Loucy (cell line): ENCODE data around the gene INPP4B.

Experiments used
- H2AFZ ChIP-seq: fragments of 200-600 bp; sonication (generic); 2 replicates; pipeline ENCODE4 v1.6.0; 2016; ENCODE audit warnings: antibody characterized with exemption, mild to moderate bottlenecking, low read length, moderate library complexity
- H3F3A ChIP-seq: fragments of 200-600 bp; 2 replicates; pipeline ENCODE4 v1.6.0; 2016; ENCODE audit warnings: antibody characterized with exemption, low read depth, mild to moderate bottlenecking
- H3K27me3 ChIP-seq: fragments of 200-600 bp; sonication (generic); 2 replicates; pipeline ENCODE4 v1.6.1; 2014; ENCODE audit warnings: low read length, mild to moderate bottlenecking; ENCODE audit not compliant: insufficient read depth, poor library complexity, severe bottlenecking
- H3K36me3 ChIP-seq: fragments of 200-600 bp; sonication (generic); 2 replicates; pipeline ENCODE4 v1.6.1; 2016; ENCODE audit warnings: low read length; ENCODE audit not compliant: insufficient read depth
- H3K4me1 ChIP-seq: fragments of 200-600 bp; sonication (generic); 2 replicates; pipeline ENCODE4 v1.5.1; 2014; ENCODE audit warnings: low read length, mild to moderate bottlenecking; ENCODE audit not compliant: insufficient read depth, poor library complexity, severe bottlenecking
- H3K4me2 ChIP-seq: fragments of 200-600 bp; sonication (generic); 2 replicates; pipeline ENCODE4 v1.6.0; 2014; ENCODE audit warnings: antibody characterized with exemption, low read length, low read depth, mild to moderate bottlenecking; ENCODE audit not compliant: poor library complexity, severe bottlenecking
- H3K4me3 ChIP-seq: fragments of 200-600 bp; sonication (generic); 2 replicates; pipeline ENCODE4 v1.5.1; 2014; ENCODE audit warnings: low read length, mild to moderate bottlenecking, mixed read lengths; ENCODE audit not compliant: poor library complexity, severe bottlenecking
- H3K79me2 ChIP-seq: fragments of 200-600 bp; sonication (generic); 2 replicates; pipeline ENCODE4 v1.6.1; 2014; ENCODE audit warnings: low read length; ENCODE audit not compliant: insufficient read depth
- H3K9ac ChIP-seq: fragments of 200-600 bp; sonication (generic); 2 replicates; pipeline ENCODE4 v1.6.0; 2014; ENCODE audit warnings: mild to moderate bottlenecking, low read depth, low read length, moderate library complexity; ENCODE audit not compliant: poor library complexity, severe bottlenecking
- H3K9me2 ChIP-seq: fragments of 200-600 bp; sonication (generic); replicated peaks from 2 replicates; pipeline ENCODE4 v1.6.1; 2016; ENCODE audit warnings: low read depth, low read length, mixed read lengths
- H3K9me3 ChIP-seq: fragments of 200-600 bp; sonication (generic); 2 replicates; pipeline ENCODE4 v1.6.1; 2014; ENCODE audit warnings: mild to moderate bottlenecking, antibody characterized with exemption, low read length, low read depth; ENCODE audit not compliant: insufficient read depth
- H4K20me1 ChIP-seq: fragments of 200-600 bp; sonication (generic); 2 replicates; pipeline ENCODE4 v1.6.0; 2014; ENCODE audit warnings: antibody characterized with exemption, low read length, mild to moderate bottlenecking; ENCODE audit not compliant: insufficient read depth, poor library complexity, severe bottlenecking
- EZH2phosphoT487 ChIP-seq: fragments of 200-600 bp; IDR thresholded peaks from 2 replicates; pipeline ENCODE4 v1.6.1; 2018; ENCODE audit warnings: antibody characterized with exemption, mild to moderate bottlenecking, moderate library complexity, borderline replicate concordance
- TF ChIP-seq, protein P1 (sequence below): fragments of 200-600 bp; sonication (generic); conservative IDR thresholded peaks from 2 replicates; pipeline ENCODE4 v1.5.1; 2014; ENCODE audit warnings: mild to moderate bottlenecking, antibody characterized with exemption, low read length

The INPP4B gene

DNA sequence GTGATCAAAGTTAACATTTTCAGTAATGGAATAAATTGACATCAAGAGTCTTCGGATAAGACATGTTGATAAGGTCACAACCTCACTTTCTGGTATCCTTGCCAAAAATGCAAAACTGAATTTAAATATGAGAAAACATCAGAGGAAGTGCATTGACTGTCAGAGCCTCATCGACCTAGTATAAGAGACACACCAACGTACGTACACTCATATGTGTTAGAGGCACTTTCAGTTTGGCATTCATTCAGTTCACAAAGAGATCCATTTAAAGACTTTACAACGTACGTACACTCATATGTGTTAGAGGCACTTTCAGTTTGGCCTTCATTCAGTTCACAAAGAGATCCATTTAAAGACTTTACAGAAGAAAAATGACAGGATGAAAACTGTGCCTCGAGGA is 280.3 kb downstream of the INPP4B start:
- H4K20me1 ChIP-seq, result no peaks in the 10 kb centered on the region
- H3K4me1 ChIP-seq, result no peaks in the 10 kb centered on the region

DNA sequence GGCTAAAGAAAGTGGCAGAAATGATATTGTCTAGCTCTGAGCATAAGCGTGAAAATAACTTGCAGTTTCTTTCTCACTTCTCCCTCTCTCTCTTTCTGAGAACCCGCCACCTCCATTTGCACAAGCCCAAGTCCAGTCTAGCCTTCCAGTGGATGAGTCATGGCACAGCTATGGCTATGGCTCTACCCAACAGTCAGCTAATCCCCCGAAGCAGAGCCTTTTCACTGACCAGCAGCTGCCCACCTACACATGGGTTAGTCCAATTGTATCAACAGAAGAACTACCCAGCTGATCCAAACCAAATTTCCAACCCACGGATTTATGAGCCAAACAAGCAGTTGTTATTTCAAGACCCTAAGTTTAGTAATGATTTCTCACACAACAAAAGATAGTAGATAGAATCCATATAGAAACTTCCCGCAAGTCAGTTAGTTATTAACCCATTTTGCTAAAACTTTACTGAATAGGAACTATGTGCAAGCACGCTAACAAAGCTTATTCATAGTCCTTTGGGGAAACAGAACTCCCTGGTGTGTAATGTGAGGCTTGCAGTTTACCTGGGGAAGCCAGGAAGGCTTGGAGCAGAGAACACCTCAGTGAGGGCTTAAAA is 282.3 kb downstream of the INPP4B start:
- Histone ChIP-seq H3K9me3 (no peaks in the 10 kb centered on the region), H3K4me1 (no peaks in the 10 kb centered on the region), H3K27me3 (no peaks in the 10 kb centered on the region), H3K9ac (no peak overlapping the region), H3K36me3 (no peaks in the 10 kb centered on the region), H2AFZ (no peak overlapping the region), H3K4me3 (no peak overlapping the region), H3K4me2 (no peak overlapping the region), H4K20me1 (no peaks in the 10 kb centered on the region), H3F3A (no peaks in the 10 kb centered on the region), H3K9me2 (no peaks in the 10 kb centered on the region), H3K79me2 (no peaks in the 10 kb centered on the region)
- no peak for TF ChIP-seq EZH2phosphoT487
- TF ChIP-seq, protein P1, sequence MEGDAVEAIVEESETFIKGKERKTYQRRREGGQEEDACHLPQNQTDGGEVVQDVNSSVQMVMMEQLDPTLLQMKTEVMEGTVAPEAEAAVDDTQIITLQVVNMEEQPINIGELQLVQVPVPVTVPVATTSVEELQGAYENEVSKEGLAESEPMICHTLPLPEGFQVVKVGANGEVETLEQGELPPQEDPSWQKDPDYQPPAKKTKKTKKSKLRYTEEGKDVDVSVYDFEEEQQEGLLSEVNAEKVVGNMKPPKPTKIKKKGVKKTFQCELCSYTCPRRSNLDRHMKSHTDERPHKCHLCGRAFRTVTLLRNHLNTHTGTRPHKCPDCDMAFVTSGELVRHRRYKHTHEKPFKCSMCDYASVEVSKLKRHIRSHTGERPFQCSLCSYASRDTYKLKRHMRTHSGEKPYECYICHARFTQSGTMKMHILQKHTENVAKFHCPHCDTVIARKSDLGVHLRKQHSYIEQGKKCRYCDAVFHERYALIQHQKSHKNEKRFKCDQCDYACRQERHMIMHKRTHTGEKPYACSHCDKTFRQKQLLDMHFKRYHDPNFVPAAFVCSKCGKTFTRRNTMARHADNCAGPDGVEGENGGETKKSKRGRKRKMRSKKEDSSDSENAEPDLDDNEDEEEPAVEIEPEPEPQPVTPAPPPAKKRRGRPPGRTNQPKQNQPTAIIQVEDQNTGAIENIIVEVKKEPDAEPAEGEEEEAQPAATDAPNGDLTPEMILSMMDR, result no peak

More for the DNA sequence above, 280.3 kb downstream of the INPP4B start:
- Histone ChIP-seq H3K79me2 (no peaks in the 10 kb centered on the region), H3K4me2 (no peak overlapping the region), H3F3A (no peaks in the 10 kb centered on the region), H3K9me2 (no peaks in the 10 kb centered on the region), H3K9me3 (no peaks in the 10 kb centered on the region), H3K9ac (no peak overlapping the region), H3K27me3 (no peaks in the 10 kb centered on the region), H3K4me3 (no peak overlapping the region), H2AFZ (no peak overlapping the region), H3K36me3 (no peaks in the 10 kb centered on the region)
- no peak for TF ChIP-seq EZH2phosphoT487
- TF ChIP-seq, protein P1, result no peak

GRCh38 chr4:142559986-142560385 is 286.1 kb downstream of the INPP4B start:
- H3K9me2 ChIP-seq, result no peaks in the 10 kb centered on the region
- H3K9me3 ChIP-seq, result no peaks in the 10 kb centered on the region
- no peaks in the 10 kb centered on the region for H3K36me3 ChIP-seq
- no peaks in the 10 kb centered on the region for H3K27me3 ChIP-seq
- no peaks in the 10 kb centered on the region for H3K79me2 ChIP-seq
- H3F3A ChIP-seq, result no peaks in the 10 kb centered on the region
- no peak overlapping the region for H3K9ac ChIP-seq
- no peaks in the 10 kb centered on the region for H3K4me1 ChIP-seq
- no peak overlapping the region for H2AFZ ChIP-seq
- no peaks in the 10 kb centered on the region for H4K20me1 ChIP-seq
- TF ChIP-seq, protein P1, result no peak
- TF ChIP-seq EZH2phosphoT487, result no peak
- no peak overlapping the region for H3K4me2 ChIP-seq
- no peak overlapping the region for H3K4me3 ChIP-seq
